ENCODE data around the gene NAMPT. TPM values are rescaled to one million over a fixed set of nuclear protein-coding genes. Genes with fewer than 3 reads are reported as not detected.

The NAMPT gene
- total RNA-seq (2022) (75.5 and 79.1 TPM in 2 replicates), Bru-seq, nascent RNA (percentile 92 among the genes with signal in this experiment), BruChase-seq, experiment 1, labeled RNA remaining after a 2-hour chase (percentile 92 among the genes with signal in this experiment), BruChase-seq, experiment 2, labeled RNA remaining after a 6-hour chase (percentile 95 among the genes with signal in this experiment)
- long read RNA-seq, full-length matches to known transcripts: 109 of 134 reads
- long read RNA-seq, partial matches to known transcripts: 7 of 134 reads
- long read RNA-seq, other reads (novel, unspliced or antisense): 18 of 134 reads

DNA sequence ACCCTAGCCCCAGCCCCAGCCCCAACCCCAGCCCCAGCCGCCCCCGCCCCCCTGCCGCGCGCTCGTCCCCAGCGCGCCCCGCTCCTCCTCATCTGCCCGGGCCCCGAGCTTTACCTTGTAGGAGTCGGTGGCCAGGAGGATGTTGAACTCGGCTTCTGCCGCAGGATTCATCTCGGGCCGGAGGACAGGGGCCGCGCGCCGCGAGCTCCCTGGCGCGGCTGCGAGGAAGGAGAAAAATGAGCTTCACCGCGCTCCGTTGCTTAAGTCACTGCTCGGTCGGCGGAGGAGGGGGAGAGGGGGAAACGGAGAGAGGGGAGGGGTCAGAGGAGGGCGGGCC lies at the start of gene NAMPT:
TSS of gene NAMPT (minus strand) at position 270 of the 337 bp plus-strand sequence. CDS start at position 171, 99 bp downstream.
- no peak for DNase-seq
- Mint-ChIP-seq H3K4me1 (ENCODE audit: low read depth, unreplicated experiment) (peaks cover 13% of the 10 kb centered on the region), H3K36me3 (ENCODE audit: insufficient read depth, unreplicated experiment) (peaks cover 23% of the 10 kb centered on the region), H3K27me3 (ENCODE audit: insufficient read depth, unreplicated experiment) (no peaks in the 10 kb centered on the region), H3K27ac (ENCODE audit: unreplicated experiment) (peak within 1 kb of the TSS; percentile 93), H3K4me3 (ENCODE audit: unreplicated experiment) (peak within 1 kb of the TSS; percentile 93), H3K9me3 (ENCODE audit: unreplicated experiment) (no peaks in the 10 kb centered on the region)
- Histone ChIP-seq H3K9me3 (no peaks in the 10 kb centered on the region), H3K36me3 (ENCODE audit: control insufficient read depth, insufficient read depth, low read length) (no peaks in the 10 kb centered on the region), H3K27me3 (replicated peaks; ENCODE audit: control insufficient read depth, insufficient read depth, low read length) (no peaks in the 10 kb centered on the region), H3K4me1 (peaks cover 7% of the 10 kb centered on the region; the same call in 1 of the 2 replicates), H3K4me3 (ENCODE audit: low read depth, low read length) (peak within 1 kb of the TSS; percentile 67)
- CTCF ChIA-PET: interaction anchor here (1.0 to 2.7 kb wide), 4 partner anchors 9 to 258 kb away, joined by 3 to 24 read pairs (median 6); no protein-coding TSS in a partner anchor
- intact Hi-C loops (cut with micrococcal nuclease; ENCODE audit: unreplicated experiment): loop anchor here (1.0 to 10.0 kb wide), 5 partner anchors 83 to 880 kb away; partner anchors contain the start of genes CCDC71L, HBP1 and SYPL1
- POLR2A ChIA-PET: interaction anchor here (0.6 to 2.1 kb wide), 19 partner anchors 13 to 1271 kb away, joined by 3 to 21 read pairs (median 4); partner anchors contain the start of gene SYPL1
- BruUV-seq (replicated peaks): no TSS peak
- TF ChIP-seq, protein P1, sequence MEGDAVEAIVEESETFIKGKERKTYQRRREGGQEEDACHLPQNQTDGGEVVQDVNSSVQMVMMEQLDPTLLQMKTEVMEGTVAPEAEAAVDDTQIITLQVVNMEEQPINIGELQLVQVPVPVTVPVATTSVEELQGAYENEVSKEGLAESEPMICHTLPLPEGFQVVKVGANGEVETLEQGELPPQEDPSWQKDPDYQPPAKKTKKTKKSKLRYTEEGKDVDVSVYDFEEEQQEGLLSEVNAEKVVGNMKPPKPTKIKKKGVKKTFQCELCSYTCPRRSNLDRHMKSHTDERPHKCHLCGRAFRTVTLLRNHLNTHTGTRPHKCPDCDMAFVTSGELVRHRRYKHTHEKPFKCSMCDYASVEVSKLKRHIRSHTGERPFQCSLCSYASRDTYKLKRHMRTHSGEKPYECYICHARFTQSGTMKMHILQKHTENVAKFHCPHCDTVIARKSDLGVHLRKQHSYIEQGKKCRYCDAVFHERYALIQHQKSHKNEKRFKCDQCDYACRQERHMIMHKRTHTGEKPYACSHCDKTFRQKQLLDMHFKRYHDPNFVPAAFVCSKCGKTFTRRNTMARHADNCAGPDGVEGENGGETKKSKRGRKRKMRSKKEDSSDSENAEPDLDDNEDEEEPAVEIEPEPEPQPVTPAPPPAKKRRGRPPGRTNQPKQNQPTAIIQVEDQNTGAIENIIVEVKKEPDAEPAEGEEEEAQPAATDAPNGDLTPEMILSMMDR (IDR thresholded peaks at IDR 0.05; ENCODE audit: insufficient read depth in 1 of 2, low read depth in 1 of 2, low read length in 1 of 2, severe bottlenecking in 1 of 2, unreplicated experiment in 1 of 2): no peak

DNA sequence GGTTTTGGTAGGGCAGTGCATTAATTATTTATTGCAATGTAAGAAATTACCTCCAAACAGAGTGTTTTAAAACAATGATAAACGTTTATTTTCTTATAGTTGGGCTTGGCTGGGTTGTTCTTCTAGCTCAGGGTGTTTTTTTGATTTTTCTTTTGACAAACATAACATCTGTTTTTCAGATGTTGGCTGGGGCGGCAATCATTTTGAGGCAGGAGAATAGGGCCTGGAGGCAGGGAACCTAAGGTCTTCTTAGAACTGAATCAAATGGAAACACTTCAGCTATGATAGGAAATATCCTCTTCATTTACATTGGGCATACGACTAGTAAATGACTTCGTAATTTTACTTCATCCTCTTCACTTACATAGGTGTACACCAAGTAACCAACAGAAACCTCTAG lies 47.4 kb upstream of the NAMPT start:
- Histone ChIP-seq H3K4me3 (ENCODE audit: low read depth, low read length) (no peak overlapping the region), H3K4me1 (no peaks in the 10 kb centered on the region), H3K9me3 (peaks cover 11% of the 10 kb centered on the region), H3K27me3 (replicated peaks; ENCODE audit: control insufficient read depth, insufficient read depth, low read length) (no peaks in the 10 kb centered on the region), H3K36me3 (ENCODE audit: control insufficient read depth, insufficient read depth, low read length) (no peaks in the 10 kb centered on the region)
- CTCF ChIA-PET: no interaction called here
- Mint-ChIP-seq H3K27ac (ENCODE audit: unreplicated experiment) (no peak overlapping the region), H3K4me1 (ENCODE audit: low read depth, unreplicated experiment) (no peaks in the 10 kb centered on the region), H3K4me3 (ENCODE audit: unreplicated experiment) (no peak overlapping the region), H3K36me3 (ENCODE audit: insufficient read depth, unreplicated experiment) (no peaks in the 10 kb centered on the region), H3K9me3 (ENCODE audit: unreplicated experiment) (peaks cover 17% of the 10 kb centered on the region), H3K27me3 (ENCODE audit: insufficient read depth, unreplicated experiment) (peaks cover 4% of the 10 kb centered on the region)
- POLR2A ChIA-PET: interaction anchor here (1.3 kb wide), 1 partner anchor 47 kb away, joined by 3 read pairs; the partner anchor contains the start of gene NAMPT
- BruUV-seq (replicated peaks): no TSS peak
- DNase-seq: no peak
- TF ChIP-seq, protein P1 (IDR thresholded peaks at IDR 0.05; ENCODE audit: insufficient read depth in 1 of 2, low read depth in 1 of 2, low read length in 1 of 2, severe bottlenecking in 1 of 2, unreplicated experiment in 1 of 2): no peak
- intact Hi-C loops (cut with micrococcal nuclease; ENCODE audit: unreplicated experiment): no loop called here

DNA sequence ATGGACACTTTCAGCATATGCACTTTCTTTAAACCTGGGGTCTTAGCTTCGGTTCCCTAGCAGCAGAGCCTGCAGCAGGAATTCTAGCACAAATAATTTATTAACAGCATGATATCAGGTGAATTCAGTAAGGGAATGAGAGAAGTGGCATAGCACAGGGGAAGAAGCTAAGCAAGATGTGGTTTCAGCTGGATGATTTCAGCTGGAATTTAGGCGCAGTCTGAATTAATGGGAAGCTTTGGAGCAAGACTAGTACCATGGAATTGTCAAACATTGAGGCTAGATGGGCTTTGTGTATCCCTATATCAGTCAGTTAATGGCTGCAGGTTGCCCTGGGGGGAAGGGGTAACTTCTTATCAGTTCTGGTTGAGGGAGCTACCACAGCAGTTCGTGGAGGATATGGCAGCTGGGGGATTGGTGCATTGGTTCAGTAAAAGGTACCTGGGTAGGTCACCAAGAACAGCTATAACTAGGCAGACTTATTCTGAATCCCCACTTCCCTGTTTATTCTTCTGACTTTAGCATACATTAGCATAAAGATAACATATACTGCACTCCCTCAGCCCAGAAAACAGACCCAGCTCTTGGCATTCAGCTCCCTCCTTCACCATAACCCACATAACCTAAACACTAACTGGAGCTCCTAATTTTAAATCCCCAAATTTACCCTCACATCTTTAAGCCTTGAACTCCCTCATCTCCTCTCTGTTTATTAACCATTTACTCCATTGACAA lies 46.8 kb upstream of the NAMPT start:
- H3K4me1 ChIP-seq: no peaks in the 10 kb centered on the region
- peaks cover 4% of the 10 kb centered on the region for H3K27me3 Mint-ChIP-seq (ENCODE audit: insufficient read depth, unreplicated experiment)
- TF ChIP-seq, protein P1 (IDR thresholded peaks at IDR 0.05; ENCODE audit: insufficient read depth in 1 of 2, low read depth in 1 of 2, low read length in 1 of 2, severe bottlenecking in 1 of 2, unreplicated experiment in 1 of 2): no peak
- peaks cover 7% of the 10 kb centered on the region for H3K9me3 ChIP-seq
- no peak overlapping the region for H3K4me3 Mint-ChIP-seq (ENCODE audit: unreplicated experiment)
- ChIA-PET POLR2A (interaction anchor here (1.3 kb wide), 1 partner anchor 47 kb away, joined by 3 read pairs; the partner anchor contains the start of gene NAMPT), CTCF (no interaction called here)
- H3K27me3 ChIP-seq (replicated peaks; ENCODE audit: control insufficient read depth, insufficient read depth, low read length): no peaks in the 10 kb centered on the region
- no peaks in the 10 kb centered on the region for H3K4me1 Mint-ChIP-seq (ENCODE audit: low read depth, unreplicated experiment)
- no peak for DNase-seq
- no peaks in the 10 kb centered on the region for H3K36me3 ChIP-seq (ENCODE audit: control insufficient read depth, insufficient read depth, low read length)
- H3K4me3 ChIP-seq (ENCODE audit: low read depth, low read length): no peak overlapping the region
- no TSS peak for BruUV-seq (replicated peaks)
- H3K9me3 Mint-ChIP-seq (ENCODE audit: unreplicated experiment): peaks cover 11% of the 10 kb centered on the region
- H3K36me3 Mint-ChIP-seq (ENCODE audit: insufficient read depth, unreplicated experiment): no peaks in the 10 kb centered on the region
- H3K27ac Mint-ChIP-seq (ENCODE audit: unreplicated experiment): no peak overlapping the region
- intact Hi-C loops (cut with micrococcal nuclease; ENCODE audit: unreplicated experiment): no loop called here

Data from Caco-2 (cell line).